Colonic mucosa (tissue), 4 donors: ENCODE results near the gene PALD1. TPM values are rescaled to one million over a fixed set of nuclear protein-coding genes. Genes with fewer than 3 reads are reported as not detected.

ENCODE experiments used
- DNase-seq: peaks from one replicate; pipeline ENCODE4 v3.0.0-alpha.2; 2020
- H3K27ac ChIP-seq: fragments of 200-600 bp; one replicate; pipeline ENCODE4 v1.8.0; 2021
- H3K27me3 ChIP-seq: fragments of 200-600 bp; one replicate; pipeline ENCODE4 v1.8.0; 2021
- H3K36me3 ChIP-seq: fragments of 200-600 bp; one replicate; pipeline ENCODE4 v1.8.0; 2021
- H3K4me1 ChIP-seq: fragments of 200-600 bp; one replicate; pipeline ENCODE4 v1.8.0; 2021; ENCODE audit warnings: mild to moderate bottlenecking
- H3K4me3 ChIP-seq: fragments of 200-600 bp; one replicate; pipeline ENCODE4 v1.8.0; 2021
- H3K9ac ChIP-seq, 2 donors: one replicate each; pipeline ENCODE4 v1.7.0; 2013; ENCODE audit warnings: control low read depth in 2 of 2, low read depth in 2 of 2, low read length in 2 of 2
- H3K9me3 ChIP-seq: fragments of 200-600 bp; one replicate; pipeline ENCODE4 v1.8.0; 2021
- intact Hi-C: fragments of 100-400 bp; cut with DNase I; formaldehyde crosslinking; loops from one replicate; pipeline ENCODE4 v1.14.1; 2022
- total RNA-seq, 2 donors: library from RNA; stranded (reverse); fragmentation: NEBNext Ultra II Directional in 1 of 2; extraction: Animal tissue kit (Norgen Biotek cat#: 25700) in 1 of 2; gene quantifications; one replicate each; pipeline ENCODE4 v1.2.1, GENCODE V29; 2021
- TF ChIP-seq, protein P1 (sequence below): fragments of 200-600 bp; IDR thresholded peaks from one replicate; pipeline ENCODE4 v1.8.0; 2022; ENCODE audit warnings: antibody characterized with exemption, mild to moderate bottlenecking
- donor health status: healthy.
- donor health status: DM: no; HTN: no; CAD: no.
- donor health status: DM: no; HTN: no; CAD: no.

The PALD1 gene
- total RNA-seq, 2 donors from 2014 or later: 1.3 to 2.5 TPM

DNA sequence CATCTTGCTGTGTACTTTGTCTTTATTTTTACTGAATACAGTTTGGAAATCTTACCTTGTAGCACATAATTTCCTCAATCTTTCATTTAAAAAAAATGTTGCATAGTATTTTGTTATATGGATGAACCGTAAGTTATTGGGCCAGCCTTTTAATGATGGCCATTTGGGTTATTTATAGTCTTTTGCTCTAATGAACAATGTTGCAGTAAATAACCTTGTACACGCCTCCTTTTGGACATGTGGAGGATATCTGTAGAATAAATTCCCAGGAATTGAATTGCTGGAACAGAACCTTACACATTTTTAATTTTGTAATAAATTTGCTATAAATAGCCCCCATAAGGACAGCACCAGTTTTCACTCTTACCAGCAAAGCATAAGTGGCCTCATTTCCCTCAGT, 136.6 kb downstream of the PALD1 start:
- Histone ChIP-seq H3K9me3 (no peaks in the 10 kb centered on the region), H3K36me3 (no peaks in the 10 kb centered on the region), H3K4me3 (no peak overlapping the region), H3K4me1 (no peaks in the 10 kb centered on the region), H3K9ac (no peak overlapping the region), H3K27me3 (no peaks in the 10 kb centered on the region), H3K27ac (no peak overlapping the region)
- DNase-seq: no peak
- TF ChIP-seq, protein P1, sequence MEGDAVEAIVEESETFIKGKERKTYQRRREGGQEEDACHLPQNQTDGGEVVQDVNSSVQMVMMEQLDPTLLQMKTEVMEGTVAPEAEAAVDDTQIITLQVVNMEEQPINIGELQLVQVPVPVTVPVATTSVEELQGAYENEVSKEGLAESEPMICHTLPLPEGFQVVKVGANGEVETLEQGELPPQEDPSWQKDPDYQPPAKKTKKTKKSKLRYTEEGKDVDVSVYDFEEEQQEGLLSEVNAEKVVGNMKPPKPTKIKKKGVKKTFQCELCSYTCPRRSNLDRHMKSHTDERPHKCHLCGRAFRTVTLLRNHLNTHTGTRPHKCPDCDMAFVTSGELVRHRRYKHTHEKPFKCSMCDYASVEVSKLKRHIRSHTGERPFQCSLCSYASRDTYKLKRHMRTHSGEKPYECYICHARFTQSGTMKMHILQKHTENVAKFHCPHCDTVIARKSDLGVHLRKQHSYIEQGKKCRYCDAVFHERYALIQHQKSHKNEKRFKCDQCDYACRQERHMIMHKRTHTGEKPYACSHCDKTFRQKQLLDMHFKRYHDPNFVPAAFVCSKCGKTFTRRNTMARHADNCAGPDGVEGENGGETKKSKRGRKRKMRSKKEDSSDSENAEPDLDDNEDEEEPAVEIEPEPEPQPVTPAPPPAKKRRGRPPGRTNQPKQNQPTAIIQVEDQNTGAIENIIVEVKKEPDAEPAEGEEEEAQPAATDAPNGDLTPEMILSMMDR: no peak
- intact Hi-C loops: loop anchor here (10.0 kb wide), 1 partner anchor 140 kb away; no protein-coding TSS in a partner anchor

DNA sequence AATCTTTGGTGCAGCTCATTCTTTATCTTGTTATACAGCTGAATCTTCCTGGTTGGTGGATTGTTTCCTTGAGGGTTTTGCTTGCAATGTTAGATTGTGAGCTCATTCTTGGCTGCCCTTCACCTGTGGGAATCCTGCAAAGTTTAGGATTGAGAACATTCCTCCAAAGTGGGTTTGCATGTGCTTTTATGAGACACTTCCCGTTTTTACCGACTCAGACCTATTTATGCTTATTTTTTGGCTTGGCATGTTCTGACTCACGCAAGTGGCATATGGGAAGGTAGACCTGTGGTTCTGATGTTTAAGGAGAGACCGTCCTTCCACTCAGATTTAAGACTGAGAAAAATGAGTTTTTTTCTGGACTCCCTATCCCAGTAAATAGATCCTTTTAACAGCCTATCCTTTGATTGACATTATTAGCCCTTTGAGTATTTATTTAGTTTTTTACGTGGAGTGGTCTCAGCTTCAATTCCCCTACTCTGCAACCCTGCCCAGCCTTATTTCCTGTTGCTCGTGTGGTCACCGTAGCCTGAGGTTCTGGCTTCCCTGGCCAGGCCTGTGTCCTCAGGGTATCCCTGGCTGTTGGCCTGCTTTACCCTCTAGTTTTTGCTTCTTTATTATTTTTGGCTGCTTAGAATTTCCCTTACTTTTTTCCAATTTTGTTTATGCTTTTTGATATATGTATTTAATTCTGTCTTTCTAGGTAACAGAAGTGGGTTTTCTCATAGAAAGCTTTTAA, 137.4 kb downstream of the PALD1 start:
- intact Hi-C loops: loop anchor here (10.0 kb wide), 1 partner anchor 139 kb away; no protein-coding TSS in a partner anchor
- Histone ChIP-seq H3K4me3 (no peak overlapping the region), H3K9me3 (no peaks in the 10 kb centered on the region), H3K4me1 (no peaks in the 10 kb centered on the region), H3K36me3 (no peaks in the 10 kb centered on the region), H3K9ac (no peak overlapping the region), H3K27ac (no peak overlapping the region), H3K27me3 (no peaks in the 10 kb centered on the region)
- TF ChIP-seq, protein P1: no peak
- no peak for DNase-seq

DNA sequence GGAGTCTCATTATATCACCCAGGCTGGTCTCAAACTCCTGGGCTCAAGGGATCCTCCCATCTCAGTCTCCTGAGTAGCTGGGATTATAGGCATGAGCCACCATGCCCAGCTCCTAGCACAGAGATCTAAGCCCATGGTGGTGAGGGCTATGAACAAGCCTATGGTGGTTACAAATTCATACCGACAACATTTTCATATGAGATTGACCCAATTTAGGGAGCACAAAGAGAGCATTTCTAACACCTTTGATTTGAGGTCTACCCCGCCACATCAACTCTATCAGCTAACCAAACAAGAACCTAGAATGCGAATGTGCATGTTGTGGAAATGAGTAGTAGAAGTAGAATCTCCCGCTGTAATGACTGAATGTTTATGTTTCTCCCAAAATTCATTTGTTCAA, 138.2 kb downstream of the PALD1 start:
- intact Hi-C loops: loop anchor here (10.0 kb wide), 1 partner anchor 138 kb away; no protein-coding TSS in a partner anchor
- no peaks in the 10 kb centered on the region for H3K27me3 ChIP-seq
- TF ChIP-seq, protein P1: no peak

More for the DNA sequence above, 138.2 kb downstream of the PALD1 start:
- no peak for DNase-seq
- no peaks in the 10 kb centered on the region for H3K9me3 ChIP-seq
- H3K4me3 ChIP-seq: no peak overlapping the region
- no peaks in the 10 kb centered on the region for H3K36me3 ChIP-seq
- H3K27ac ChIP-seq: no peak overlapping the region
- H3K9ac ChIP-seq: no peak overlapping the region
- no peaks in the 10 kb centered on the region for H3K4me1 ChIP-seq

Other genes starting within 250 kb of the PALD1 start
- gene PPA1, start 245.3 kb upstream of the PALD1 start, total RNA-seq: 100 to 1,000 TPM; 180 to 186 TPM
- under 1 TPM; 0.07 to 0.08 TPM for gene NPFFR1, start 194.8 kb upstream of the PALD1 start, total RNA-seq
- 1 to 10 TPM; 5.0 to 9.8 TPM for gene LRRC20, start 96.1 kb upstream of the PALD1 start, total RNA-seq
- gene EIF4EBP2, start 74.6 kb upstream of the PALD1 start, total RNA-seq: 10 to 100 TPM; 77.1 to 77.7 TPM
- under 1 TPM in 1 of 2 donors, not detected in 1; 0.17 TPM for gene NODAL, start 37.1 kb upstream of the PALD1 start, total RNA-seq
- 1 to 10 TPM in 1 of 2 donors, under 1 TPM in 1; 0.96 to 1.3 TPM for gene PRF1, start 124.0 kb downstream of the PALD1 start, total RNA-seq
- gene ADAMTS14, start 193.7 kb downstream of the PALD1 start, total RNA-seq: 1 to 10 TPM in 1 of 2 donors, under 1 TPM in 1; 0.93 to 1.5 TPM